ENCODE results near the gene BCLAF1. TPM values are rescaled to one million over a fixed set of nuclear protein-coding genes. Genes with fewer than 3 reads are reported as not detected.
"Not testable (repeated sequence)": the region's sequence is repeated elsewhere in the genome, so short reads cannot be mapped to it uniquely, and the experiment has no call there.

BCLAF1 gene
- total RNA-seq, 1 donor from 2014 or later: 117 TPM

DNA sequence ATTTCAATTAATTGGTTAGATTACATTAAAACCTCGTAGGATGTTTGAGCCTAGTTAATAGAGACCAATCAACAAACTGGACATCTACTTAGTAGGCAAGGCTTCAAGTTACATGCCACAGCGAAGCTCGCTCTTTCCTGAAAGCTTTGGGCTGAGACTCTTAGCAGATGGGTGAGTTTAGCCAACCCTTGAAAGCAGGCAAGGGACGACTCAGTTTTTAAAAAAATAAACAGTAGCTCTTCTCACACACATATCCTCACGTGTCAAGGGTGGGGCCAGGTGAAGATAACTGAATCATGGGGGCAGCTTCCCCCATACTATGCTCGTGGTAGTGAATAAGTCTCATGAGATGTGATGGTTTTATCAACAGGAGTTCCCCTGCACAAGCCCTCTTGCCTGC is 40.3 kb downstream of the BCLAF1 start:
- no peak for DNase-seq (ENCODE audit: low spot score)

DNA sequence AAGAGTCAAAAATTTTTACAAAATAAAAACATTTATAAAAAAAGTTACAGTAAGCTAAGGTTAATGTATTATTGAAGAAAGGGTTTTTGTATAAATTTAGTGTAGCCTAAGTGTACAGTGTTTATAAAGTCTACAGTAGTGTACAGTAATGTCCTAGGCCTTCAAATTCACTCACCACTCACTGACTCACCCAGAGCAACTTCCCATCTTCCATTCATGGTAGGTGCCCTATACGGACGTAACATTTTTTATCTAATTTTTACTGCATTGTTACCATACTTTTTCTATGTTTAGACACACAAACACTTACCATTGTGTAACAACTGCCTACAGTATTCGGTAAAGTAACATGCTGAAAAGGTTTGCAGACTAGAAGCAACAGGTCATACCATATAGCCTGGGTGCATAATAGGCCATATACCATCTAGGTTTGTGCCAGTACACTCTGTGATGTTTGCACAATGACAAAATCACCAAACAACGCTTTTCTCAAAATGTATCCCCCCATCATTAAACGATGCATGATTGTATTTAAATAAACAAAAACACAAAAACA is 45.5 kb downstream of the BCLAF1 start:
- no peak for DNase-seq (ENCODE audit: low spot score)

DNA sequence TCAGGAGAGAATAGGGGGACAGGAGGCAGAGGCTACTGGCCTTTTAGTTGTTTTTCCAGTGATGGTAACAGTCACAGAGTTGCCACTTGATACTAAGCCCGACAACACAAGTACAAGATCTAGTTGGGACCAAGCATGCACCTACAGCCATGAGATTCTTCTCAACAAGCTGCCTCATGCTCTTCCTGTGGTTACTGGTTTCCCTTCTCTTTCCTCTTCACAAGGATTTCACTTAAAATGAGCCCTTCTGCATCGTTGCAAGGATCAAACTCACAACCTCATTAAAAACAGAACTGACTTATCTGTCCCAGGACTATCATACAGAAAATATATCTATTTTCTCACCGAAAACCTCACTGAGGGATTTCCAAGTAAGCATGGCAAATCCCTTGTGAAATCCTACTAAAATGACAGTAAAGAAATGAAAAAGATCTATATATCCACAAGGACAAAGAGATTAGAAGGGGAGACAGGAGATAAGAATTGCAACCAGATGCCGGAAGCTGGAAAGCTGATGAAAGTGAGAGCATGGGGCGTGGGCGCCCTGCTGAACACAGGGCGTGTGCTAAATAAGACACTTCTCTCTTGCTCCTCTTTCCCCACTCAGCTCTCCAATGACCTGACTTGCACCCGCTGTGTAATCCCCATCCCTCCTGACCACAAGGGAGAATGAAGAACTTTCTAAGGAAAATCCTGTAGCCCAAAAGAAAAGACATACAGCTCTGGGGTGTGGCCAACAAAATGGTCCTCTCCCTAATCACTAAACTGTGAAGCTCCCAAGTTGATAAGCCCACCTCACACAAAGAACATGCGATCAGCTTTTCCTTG is 53.0 kb downstream of the BCLAF1 start:
- no peak for DNase-seq (ENCODE audit: low spot score)

DNA sequence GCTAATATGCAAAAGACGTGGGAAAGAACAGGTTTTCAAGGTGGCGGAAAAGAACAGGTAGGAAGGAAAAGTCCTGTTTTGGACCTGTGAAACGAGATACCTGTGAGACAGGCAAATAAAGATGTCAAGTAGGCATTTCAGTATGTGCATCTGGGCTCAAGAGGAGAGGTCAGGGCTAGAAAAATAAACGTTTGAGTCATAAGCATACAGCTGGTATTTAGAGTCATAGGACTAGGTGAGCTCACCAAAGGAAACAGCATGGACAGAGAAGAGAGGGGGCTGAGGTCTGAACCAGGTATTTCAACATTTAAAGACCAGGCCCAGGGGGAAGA is 54.4 kb downstream of the BCLAF1 start:
- no peak for DNase-seq (ENCODE audit: low spot score)

DNA sequence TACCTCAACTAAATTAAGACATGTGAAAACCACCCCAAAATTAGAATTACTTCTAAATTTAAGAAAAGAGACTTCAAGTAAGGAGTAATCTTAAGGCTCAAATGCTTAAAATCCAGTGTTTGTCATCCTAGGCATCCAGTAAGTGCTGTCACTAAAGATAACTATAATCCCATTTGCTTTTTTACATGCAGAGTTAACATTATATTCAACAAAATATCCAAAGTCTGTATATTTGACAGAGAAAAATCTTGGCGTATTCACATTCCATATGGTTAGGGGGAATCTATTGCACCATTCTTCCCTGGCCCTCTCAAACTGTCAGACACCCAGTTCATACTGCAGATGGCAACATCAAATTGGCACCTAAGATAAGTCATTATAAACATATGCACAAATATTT is 56.9 kb downstream of the BCLAF1 start:
- DNase-seq (ENCODE audit: low spot score): no peak

DNA sequence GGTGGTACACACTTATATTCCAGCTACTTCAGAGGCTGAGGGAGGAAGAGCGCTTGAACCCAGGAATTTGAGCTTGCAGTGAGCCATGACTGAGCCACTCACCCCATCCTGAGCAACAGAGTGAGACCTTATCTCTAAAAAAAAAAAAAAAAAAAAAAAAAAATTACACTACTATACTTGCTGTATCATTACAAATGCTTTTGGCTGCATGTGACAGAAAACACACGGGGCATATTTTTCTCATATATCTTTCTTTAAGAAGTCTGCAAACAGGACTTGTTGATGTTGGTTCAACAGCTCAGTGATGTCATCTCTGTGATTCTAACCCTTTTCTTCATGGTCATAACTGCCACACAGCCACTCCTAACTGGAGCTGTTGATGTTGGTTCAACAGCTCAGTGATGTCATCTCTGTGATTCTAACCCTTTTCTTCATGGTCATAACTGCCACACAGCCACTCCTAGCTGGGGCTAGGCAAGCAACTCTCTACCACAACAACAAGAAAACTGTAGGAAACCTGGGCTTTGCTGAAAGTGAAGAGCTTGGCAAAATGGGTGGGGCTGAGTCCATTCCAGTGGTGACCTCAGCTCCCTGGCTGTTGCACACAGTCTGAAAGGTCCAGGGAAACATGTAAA is 59.3 kb downstream of the BCLAF1 start:
- DNase-seq (ENCODE audit: low spot score): no peak

DNA sequence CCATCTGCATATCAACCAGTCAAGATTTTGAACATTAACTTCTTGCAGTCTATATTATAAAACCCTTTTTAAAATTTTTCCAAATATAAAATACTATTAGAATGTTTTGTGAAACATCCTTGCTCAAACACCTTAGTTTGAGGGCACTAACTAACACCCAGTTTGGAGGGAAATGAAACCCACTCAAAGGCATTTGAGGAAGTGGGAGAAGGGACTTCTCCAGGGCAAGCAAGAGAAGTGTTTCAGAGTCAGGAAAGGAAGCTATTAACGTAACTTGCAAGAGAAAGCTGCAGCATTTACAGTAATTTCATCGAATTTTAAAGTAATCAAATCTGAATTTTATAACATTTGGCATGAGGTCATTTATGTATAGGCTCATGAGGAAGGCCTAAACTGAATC is 60.8 kb downstream of the BCLAF1 start:
- DNase-seq (ENCODE audit: low spot score): no peak

DNA sequence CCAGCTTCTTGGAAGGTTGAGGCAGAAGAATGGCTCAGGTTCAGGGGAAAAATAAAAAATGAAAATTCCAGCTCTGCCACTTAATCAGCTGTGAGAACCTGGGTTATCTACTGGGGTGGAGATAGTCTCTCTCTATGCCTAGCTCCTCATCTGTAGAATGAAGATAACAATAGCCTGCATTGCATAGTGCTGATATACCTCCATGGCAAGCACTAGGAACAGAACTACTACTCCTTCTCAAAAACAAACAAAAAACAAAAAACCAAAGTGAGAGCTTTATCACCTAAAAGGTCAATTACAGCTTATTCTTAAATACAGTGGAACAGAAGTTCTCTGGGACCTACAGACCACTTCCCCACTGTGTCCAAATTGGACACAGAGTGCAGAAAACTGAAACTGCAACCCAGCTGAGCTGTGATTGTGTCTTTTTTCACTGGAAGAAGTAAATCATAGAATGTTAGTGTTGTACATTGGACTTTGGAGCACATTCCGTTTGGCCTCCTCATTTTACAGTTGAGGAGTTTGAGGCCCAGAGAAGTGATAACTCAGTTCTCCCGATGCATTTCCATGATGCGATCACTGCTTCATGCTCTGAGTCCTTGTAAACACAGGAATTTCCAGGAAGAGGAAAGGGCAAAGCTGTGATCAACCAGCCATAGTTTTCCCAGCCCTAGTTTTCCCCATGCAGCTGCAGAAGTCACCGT is 62.8 kb downstream of the BCLAF1 start:
- DNase-seq (ENCODE audit: low spot score): no peak

DNA sequence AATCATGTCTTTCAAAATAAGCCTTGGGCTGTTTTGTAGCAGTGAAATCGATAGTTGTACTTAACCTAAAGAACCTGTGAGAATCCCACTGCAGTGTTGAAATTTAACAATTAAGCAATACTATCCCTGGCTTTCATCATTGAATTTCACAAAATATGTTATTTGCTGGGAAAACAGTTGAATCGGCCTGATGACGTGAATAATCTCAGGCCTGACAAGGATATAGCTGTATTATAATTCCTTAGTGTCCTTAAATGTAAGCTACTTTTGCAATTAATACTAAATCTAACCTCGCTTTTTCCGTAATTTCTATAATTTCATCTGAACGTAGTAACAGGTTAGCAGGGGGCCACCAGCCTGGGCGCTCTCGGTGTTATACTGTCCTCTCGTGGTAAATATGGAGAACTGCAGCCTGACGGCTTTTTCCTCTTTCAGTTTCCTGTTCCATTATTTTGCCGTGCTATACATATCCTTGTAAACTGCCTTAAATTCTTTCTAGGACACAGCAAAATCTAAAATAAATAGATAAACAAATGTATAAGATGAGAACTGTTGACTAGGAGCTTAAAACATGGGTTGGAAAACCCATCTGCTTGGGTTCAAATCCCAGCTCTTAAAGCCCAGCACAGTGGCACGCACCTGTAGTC is 63.5 kb downstream of the BCLAF1 start:
- DNase-seq (ENCODE audit: low spot score): no peak

DNA sequence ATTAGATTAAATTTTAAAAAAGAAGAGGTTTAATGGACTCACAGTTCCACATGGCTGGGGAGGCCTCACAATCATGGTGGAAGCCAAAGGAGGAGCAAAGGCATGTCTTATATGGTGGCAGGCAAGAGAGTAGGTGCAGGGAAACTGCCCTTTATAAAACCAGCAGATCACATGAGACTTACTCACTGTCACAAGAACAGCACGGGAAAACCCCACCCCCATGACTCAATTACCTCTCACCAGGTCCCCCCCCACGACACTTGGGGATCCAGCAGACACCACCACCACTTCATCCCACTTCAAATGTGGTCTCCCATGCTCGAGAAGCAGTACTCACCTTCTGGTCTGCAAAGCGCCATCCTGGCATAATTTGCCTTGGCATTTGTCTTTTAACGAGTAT is 64.2 kb downstream of the BCLAF1 start:
- DNase-seq (ENCODE audit: low spot score): no peak

DNA sequence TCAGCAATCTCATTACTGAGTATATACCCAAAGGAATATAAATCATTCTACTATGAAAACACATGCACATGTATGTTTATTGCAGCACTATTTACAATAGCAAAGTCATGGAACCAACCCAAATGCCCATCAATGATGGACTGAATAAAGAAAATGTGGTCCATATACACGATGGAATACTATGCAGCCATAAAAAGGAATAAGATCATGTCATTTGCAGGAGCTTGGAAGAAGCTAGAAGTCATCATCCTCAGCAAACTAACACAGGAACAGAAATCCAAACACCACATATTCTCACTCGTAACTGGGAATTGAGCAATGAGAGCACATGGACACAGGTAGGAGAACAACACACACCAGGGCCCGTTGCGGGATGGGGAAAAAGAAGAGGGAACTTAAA is 64.7 kb downstream of the BCLAF1 start:
- not testable (repeated sequence) for DNase-seq (ENCODE audit: low spot score)

DNA sequence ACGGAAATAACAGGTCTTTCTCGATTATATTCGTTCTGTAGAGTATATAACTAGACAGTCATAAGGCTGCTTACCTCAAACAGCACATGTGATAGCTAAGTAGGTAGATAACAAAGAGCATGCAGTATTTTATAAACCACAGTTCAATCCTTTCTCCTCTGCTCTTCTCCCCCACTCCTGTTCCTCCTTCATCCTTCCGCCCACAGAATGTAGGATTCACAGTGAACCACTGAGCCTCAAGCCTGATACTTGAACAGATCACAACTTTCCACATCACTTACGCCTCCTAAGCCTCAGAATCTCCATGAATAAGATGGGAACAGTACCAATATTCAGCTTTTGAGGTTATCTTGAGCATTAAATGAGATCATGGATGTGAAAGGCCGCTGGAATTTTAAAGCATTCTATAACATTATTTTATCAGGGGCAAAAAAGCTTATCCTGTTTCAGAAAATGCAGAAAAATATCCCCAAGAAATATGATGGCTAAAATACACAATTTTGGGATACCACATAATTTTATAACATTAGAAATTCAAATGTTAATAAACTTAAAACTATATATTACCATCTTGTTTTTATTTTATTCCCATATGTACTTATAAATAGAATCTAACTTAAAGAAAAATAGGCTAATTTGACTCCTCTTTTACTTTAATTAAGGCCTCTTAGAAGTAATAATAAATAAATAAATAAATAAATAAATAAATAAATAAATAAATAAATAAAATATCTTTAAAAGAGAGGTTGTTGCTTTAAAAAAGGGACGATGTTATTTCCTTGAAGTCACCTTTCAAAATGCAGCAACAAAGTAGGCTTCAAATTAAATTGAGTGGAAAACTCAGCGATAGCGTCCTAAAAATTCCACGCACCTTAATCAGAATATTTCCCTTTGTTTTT is 72.9 kb downstream of the BCLAF1 start:
- DNase-seq (ENCODE audit: low spot score): no peak

DNA sequence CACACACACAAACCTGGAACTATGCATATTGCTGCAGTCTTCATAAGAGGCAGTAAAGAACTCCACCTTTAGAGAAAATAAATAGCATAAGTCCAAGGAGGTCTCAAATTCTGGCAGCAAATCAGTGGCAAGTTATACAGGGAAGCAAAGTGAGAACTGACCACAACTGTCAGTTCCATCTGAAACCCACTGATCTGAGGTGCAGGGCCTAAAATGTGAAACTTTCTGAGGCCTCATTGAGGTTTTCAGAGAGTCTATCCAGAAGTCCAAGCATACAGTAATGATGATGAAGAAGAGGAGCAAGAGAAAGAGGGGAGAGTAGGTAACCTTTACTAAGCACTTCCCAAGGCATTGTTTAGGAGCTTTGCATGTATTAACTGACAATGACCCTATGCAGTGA is 75.8 kb downstream of the BCLAF1 start:
- DNase-seq (ENCODE audit: low spot score): no peak

DNA sequence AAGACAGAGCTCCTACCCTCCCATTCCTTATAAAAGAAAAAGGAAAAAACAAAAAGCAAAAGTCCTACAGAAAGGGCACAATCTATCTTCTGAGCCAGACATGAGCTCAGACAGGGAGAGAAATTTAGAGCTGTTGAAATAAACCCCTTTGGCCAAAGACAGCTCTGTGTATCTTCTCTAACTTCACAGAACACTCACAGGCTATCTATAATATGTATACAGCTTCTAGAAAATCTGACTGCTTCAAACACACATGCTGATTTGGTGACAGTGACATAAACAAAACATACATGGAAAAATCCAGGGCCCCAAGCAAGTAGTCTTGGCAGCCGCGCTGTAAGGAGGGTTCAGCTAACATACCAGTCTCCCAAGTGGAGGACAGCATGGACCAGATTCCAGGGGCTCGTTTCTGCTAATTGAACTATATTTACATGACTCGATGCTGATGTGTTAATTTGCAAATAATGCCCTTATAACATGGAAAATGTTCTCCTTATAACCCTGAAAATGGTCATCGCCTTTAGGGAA is 76.6 kb downstream of the BCLAF1 start:
- DNase-seq (ENCODE audit: low spot score): no peak

DNA sequence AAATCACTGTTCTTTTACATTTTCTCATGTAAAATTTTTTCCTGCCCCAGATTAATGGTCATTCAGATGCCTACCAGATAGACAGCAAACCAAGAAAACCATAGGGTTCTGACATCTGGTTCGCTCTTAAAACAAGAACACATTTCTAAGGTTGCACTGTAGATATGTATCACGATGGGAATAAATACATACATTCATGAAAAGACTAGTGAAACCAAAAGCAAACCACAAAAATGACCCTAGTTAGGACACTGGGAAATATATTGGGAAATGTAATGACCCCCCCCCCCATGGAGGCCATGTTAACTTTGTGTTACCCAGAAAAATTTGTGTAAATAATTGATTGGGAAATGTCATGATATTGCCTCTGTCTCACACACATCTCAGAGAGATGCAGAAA is 77.0 kb downstream of the BCLAF1 start:
- DNase-seq (ENCODE audit: low spot score): no peak

DNA sequence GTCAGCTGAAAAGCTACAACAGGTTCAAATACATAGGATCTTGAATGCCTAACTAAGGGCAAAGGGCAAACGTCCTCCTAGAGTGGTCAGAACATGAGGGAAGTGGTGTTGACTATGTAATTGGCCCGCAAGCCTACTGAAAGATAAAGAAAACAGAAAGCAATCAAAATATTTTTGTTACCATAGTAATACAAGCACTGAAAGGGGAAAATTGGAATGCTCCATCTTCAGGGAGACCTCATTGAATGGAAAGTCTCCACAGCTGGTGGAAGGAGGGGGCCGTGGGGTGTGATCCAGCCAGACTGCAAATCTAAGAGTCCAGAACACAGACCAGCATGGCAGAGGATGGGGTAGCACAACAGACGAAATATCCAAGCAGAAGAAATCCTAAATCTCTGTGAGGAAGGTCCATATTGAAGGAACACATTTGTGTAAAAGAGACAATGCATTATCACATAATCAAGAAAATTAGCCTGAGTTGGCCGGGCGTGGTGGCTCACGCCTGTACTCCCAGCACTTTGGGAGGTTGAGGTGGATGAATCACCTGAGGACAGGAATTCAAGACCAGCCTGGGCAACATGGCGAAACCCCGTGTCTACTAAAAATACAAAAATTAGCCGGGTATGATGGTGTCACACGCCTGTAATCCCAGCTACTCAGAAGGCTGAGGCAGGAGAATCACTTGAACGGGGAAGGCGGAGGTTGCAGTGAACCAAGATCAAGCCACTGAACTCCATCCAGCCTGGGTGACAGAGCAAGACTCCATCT is 79.1 kb downstream of the BCLAF1 start:
- DNase-seq (ENCODE audit: low spot score): no peak

DNA sequence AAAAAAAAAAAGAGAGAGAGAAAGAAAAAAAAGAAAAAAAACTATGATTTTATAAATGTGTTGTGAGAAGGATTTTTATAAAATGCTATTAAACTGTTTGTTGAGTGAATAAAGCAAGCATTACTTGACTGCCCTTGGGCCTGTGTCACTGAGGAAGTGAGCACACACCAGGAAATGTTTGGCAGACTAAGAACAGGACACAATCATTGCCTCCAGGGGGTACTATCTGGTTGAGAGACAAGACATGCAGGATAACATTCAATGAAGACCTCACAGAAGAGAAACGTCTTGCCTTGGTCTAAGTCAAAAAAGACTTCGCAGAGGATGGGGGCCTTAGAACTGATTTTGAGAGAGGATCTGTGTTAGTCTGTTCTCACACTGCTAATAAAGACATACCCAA is 80.2 kb downstream of the BCLAF1 start:
- no peak for DNase-seq (ENCODE audit: low spot score)

DNA sequence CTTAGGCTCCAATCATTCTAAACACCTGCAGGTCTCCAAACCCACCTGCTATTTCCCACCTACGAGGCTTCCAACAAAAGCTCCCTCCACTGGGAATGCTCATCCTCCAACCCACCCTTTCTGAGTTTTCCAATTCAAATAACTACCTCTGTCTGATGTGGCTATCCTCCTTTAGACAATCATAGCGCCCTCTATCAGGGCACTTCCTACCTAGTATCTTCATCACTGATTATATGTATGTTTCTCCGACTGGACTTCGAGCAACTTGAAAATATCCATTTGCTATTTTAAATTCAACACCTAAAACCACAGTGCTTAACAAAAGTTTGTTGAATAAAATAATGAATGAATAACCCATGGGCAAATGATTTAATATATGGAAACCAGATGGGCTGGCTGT is 80.9 kb downstream of the BCLAF1 start:
- no peak for DNase-seq (ENCODE audit: low spot score)

Data from mesenteric fat pad (tissue), 1 donor.